Pulmonary artery endothelial cell (primary cell): ENCODE data around the gene RTN4R. TPM values are rescaled to one million over a fixed set of nuclear protein-coding genes. Genes with fewer than 3 reads are reported as not detected.
"Not testable (repeated sequence)": the region's sequence is repeated elsewhere in the genome, so short reads cannot be mapped to it uniquely, and the experiment has no call there.

ENCODE experiments used
- DNase-seq: peaks from one replicate; pipeline ENCODE4 v3.0.0-alpha.2; 2011; ENCODE audit warnings: low read depth, low spot score
- total RNA-seq: library from RNA; depleted of rRNA; stranded (reverse); fragments of >200 nt; gene quantifications from 2 replicates; pipeline ENCODE4 v1.2.3, GENCODE V29; 2014

RTN4R gene
- total RNA-seq, 1 donor from 2014 or later = 0.46 TPM

DNA sequence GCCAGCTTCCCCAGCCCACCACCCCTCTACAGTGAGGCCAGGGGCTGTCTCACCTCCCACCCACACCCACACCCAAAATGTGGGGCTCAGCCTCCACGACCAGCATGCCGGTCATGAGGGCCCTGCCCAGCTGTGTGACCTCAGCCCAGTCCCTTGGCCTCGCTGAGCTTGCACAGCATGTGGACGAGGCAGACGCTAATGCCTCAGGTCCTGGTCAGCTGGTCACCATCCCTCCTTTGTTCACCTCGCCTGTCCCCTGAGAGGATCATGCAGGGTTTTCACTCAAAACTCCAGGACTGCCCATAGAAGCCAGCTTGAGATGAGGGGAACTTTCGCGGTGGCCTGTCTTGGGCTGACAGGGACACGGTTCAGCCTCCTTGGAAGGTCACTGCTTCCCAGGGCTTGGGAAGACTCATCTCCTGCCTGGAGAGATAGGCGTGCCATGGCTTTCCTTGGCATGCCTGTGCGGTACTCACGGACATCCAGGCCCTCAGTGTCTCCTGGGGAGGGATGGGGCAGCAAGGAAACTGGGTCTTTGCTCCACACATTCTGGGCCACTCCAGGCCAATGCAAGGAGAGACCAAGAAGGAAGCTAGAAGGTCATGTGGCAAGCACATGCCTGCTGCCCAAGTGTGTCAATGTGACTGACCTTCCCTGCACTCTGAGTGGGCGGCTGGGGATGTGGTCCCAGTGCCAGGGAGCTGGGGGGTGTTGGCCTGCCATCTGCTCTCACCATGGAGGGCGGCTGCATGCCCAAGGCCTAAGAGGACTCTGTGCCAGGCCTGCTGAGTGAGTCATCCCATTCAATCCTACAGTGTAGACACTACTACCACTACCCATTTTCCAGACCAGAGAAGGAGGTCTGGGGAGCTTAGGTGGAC lies 3.2 kb upstream of the RTN4R start:
- DNase-seq = no peak

DNA sequence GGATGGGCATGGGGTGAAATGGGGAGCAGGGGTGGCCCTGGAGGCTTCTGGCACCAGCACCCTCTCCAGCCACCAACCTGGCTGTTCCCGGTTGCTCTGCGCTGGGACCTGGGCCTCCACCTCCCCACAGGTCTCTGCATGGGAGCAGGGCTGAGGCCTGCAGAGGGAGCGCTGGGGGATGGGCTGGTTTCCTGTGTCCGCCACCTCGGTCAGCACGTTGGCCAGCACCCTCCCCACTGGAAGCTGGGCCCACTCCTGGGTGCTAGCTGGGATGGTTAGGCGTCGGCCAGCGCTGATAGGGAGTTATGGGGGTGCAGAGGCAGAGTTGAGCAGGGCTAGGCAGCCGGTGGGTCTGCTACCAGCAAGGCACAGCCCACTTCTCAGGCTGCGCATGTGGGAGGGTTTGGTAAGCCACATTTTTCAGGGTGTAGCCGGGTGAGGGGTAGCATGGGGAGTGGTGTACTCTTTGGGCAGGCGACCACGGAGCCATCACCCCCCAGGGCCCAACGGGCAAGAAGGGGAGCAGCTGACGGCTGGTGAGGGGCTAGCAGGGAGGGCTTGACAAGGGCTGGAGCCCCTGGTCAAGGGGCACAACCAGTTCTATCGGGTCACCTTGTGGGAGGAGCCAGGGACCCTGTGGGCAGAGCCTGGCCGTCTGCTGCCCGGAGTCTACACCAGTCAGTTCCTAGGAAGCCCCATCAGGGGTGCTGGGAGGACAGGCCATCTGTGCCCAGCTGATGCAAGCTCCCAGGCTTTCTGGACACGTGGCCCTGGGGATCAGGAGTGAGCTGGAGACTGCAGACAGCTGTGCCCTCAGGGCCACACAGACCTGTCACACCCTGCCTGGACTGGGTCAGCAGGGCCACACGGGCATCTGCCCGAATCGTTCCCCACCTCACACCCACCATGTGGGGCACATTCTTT lies 2.3 kb upstream of the RTN4R start:
- not testable (repeated sequence) for DNase-seq

DNA sequence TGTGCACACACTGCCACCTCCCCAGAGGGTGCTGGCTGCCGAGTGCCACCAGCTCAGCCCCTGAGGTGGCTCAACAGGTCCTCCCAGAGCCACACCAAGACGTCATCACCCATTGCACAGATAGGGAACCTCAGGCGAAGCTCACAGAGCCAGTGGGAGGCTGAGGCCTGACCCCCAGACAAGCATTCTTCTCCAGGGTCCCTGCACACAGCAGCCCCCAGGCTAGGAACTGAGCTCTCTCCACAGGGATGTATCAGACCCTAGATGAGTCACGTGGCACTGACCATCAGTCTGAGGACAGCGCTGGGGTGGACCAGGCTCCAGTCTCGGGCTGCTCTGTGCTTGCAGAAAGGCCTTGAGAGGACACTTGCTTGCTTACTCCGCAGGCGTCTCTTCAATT lies 1.6 kb upstream of the RTN4R start:
- DNase-seq = not testable (repeated sequence)

DNA sequence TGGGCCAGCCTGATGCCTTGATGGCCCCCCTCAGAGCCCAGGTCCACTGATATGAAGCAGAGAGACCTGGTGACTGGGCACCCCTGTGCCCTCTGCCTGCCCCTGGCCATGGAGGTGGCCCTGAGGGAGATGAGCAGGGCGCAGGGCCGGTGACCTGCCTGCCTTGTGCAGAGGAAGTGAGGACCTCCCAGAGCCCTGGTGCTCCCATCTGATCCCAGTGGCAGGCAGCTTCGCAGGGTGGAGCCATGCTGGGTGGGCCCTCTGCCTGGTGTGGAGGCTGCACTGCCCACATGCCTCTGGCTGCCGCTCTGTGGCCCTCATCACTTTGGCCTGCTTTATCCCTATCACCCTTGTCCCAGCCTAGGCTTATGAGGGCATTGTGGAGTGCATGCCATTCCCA lies 1.1 kb upstream of the RTN4R start:
- not testable (repeated sequence) for DNase-seq

DNA sequence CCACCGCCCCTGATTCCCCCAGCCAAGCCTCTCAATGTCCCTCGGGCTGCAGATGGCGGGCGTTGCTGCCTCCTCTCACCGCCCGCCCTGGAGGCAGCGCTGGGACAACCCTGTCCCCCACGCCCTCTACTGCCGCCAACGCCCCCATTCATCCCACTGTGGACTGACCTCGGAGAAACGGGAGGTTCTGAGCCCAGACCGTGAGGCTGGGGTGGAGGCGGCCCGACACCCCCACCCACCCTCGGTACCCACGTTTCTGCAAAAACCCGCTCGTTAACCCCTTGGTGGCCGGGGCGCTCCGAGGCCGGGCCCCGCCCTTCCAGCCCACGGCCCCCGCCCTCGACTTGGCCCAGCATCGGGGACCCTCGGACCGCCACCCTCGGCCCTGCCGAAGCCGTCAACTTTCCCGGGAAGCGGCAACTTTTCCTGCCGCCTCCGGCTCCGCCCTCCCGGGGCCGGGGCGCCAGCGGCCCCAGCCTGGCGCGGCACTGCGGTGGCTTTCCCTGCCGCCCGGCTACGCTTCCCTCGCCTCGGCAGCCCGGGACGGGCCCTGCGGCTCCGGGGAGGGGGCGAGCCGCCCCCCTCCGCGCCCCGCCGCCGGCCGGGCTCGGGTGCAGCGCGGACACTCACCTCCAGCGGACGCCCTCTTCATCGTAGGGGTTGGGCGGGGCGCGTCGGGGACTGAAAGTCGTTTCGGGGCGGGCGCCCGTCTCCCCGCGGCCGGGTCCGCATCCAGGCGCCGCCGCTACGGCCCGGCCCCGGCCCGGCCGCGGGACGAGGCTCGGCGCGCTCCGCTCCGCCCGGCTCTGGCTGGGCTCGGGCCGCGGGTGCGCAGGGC lies 458 bp downstream of the RTN4R start:
- no peak for DNase-seq

DNA sequence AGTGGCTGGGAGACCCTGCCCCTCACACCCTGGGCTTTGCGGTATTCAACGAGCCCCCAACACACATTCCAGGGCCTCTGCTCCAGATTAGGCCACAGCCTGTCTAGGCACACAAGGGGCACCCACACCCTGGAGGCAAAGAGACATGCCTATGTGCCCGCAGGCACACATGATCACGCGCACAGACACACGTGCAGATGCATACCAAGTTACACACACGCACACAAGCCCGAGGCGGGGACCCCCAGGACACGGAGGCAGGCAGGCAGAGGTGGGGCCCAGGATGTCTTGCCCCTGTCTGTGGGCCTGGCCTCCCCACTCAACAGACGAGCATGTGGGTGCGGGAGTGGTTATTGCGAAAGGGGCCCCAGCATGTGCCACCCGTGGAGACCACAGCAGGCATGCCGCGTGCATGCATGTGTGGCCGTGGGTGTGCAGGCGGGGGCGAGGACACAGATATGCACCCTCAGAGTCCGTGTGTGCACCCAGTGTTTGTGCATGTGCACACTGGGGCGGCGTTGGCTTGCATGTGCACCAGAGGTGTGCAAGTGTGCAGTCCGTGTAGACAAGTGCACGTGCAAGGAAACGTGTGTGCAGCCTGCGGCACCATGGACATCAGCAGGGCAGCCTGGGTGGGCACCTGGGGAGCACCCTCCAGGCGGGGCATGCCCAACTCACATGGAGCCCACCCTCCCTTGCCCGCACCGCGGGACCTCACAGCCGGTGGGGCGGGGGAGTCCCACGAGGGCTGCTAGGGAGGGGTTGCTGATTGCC lies 1.3 kb downstream of the RTN4R start:
- DNase-seq = not testable (repeated sequence)

DNA sequence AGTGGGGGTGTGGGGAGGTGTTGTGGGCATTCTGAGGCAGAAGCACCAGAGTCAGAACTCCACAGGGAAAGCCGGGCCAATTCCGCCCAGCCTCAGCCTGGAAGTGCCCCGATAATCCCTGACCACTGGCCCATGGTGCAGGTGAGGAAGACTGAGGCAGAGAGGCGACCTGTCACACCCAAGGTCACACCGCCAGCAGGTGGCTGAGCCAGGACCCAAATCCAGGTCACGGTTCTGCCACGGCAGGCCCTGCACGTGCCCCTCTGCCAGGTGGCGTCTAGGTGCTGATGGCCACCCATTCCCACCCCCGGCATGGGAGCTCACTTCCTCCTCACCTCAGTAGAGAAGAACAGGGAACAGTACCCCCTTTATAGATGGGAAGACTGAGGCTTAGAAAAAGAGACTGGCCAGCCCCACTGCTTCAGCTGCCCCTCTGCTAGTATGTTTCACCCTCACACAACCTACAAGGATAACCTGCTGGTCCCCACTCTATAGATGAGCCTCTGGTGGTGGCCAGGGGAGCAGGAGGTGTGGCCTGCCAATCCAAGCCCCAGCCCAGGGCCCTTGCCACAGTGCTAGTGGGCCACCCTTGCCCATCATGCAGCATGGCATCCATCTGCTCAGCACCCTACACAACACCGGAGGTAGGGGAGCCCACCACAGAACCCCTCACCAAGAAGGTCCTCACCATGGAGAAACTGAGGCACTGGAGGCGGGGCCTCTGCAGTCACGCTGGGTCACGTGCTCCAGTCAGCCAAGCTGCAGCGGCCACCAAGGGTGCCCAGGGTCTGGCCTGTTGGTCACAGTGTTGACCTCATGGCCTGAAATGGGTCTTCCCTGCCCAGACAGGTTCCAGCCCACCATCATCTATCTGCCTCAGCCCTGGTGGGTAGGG lies 2.1 kb downstream of the RTN4R start:
- DNase-seq = not testable (repeated sequence)

DNA sequence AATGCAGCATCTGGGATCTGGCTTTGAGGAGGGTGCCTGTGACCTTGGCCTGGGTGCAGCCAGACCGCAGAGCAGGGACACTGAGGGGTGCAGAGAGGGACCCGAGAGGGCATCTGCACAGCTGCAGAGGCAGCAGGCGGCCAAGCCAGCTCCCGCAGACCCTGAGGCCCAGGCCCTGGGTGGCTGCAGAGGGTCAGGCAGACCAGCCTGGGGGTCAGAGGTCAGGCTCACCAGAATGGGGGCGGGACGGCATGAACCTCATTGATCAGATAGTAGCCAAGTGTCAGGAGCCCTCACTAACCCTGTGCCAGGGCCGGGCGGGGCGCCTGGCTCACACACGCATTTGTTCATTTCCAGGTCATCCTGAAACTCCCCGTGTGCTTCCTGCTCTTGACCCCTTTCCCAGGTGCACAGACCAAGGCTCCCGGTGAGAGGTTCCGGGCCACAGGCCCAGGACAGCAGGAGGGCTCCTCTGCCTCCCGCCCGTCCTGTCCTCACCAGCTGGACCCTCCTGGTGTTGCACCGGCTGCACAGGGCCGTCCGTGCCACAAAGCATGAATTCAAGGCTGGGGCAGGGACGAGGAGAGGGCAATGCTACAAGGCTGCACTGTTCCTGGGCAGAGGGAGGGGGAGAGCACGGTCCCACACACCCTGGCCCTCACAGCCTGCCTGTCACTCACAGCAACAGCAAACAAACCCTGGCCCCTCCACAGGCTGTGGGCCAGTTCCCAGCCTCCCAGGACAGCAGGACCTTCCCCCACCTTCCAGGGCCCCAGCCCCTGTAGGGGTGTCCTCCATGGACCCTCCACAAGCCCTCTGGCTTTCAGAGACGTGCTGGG lies 3.3 kb downstream of the RTN4R start:
- DNase-seq = no peak

DNA sequence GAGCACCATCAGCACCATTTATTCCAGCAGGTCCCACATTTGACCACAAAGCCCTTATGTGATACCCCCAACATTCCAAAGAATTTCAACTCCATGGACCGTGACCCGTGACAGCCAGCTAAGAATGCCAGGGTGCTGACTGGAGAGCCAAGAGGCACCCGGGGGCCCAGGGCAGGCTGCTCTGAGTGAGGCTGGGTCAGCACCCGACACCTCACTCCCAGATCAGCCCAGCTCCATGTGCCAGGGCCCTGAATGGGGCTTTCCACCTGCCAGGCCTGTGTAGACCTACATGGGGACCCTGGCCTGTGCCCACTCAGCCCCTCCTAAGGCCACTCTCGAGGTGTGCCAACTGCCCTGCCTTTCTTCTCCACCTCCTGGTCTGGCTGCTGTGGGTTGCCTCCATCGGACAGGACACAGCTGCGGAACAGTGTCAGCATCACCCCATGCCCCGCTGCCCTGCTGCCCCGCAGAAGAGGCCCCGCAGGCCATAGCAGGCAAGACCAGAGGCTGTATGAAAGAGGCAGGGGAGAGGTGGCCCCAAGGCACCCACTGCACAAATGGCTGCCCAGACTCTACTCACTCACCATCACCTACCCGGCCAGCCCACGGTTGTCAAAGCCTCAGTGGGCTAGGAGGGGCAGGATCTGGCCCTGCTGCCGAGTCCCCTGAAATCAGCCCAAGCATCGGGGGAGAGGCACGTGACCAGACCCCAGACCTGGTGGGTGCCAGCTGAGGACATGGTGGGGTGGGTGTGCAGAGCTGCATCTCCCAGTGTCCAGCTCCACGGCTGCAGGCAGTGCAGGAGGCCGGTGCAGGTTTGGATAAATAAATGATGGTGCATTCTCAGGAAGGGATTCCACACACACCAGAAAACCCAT lies 4.5 kb downstream of the RTN4R start:
- DNase-seq = not testable (repeated sequence)

DNA sequence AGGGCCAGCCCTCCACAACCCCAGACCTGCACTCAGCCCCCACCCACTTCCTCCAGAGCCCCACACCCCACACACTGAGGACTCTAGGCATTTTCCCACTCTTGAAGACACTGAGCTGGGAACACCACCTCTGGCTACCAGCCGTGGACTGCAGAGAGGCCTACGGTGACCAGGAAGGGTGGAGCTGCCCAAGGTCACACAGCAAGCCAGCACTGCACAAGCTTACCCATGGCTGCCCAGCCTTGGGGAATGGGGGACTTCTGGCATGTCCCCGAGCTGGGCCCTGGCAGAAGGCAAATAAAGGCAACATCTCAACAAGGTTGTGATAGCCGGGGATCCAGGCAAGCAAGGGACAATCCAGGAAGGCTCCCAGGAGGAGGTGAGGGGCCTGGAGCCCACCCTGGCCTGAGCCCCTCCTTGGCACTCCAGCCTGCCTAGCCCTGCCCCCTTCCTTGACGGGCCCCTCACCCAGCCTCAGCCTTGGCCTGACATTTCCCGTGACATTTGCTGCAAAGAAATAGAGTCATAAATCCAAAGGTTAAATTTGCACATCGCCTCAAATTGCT lies 5.5 kb downstream of the RTN4R start:
- no peak for DNase-seq

DNA sequence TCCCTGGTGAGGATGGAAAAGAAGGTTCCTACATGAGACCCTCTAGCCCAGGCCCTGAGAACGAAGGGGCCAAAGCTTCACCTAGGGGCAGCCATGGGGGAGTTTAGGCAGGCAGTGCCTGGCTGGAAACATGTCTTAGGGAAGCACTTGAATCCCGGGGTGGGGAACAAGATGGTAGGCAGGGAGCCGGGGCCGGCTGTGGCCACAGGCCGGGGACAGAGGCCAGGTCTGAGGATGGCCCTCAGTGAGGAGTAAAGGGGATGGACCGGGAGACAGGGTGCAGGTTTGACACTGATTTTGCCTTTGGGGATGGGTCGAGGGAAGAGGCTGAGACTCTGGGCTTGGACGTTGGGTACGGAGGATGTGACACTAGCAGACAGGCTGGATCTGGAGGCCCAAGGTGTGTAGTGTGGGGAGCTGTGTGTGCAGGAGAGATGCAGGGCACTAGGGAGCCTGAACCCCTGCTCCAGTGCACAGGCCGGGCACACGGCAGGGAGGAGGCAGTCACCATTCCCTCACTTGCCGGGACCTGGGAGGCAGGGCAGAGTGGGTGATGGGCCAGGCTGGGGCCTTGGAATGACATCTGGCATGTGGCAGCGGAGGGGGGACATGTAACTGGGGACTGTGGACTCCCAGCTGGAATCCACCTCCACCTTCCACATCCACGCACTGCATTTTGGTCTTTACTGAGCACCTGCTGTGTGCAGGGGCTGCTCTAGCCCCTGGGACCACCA lies 6.1 kb downstream of the RTN4R start:
- no peak for DNase-seq

DNA sequence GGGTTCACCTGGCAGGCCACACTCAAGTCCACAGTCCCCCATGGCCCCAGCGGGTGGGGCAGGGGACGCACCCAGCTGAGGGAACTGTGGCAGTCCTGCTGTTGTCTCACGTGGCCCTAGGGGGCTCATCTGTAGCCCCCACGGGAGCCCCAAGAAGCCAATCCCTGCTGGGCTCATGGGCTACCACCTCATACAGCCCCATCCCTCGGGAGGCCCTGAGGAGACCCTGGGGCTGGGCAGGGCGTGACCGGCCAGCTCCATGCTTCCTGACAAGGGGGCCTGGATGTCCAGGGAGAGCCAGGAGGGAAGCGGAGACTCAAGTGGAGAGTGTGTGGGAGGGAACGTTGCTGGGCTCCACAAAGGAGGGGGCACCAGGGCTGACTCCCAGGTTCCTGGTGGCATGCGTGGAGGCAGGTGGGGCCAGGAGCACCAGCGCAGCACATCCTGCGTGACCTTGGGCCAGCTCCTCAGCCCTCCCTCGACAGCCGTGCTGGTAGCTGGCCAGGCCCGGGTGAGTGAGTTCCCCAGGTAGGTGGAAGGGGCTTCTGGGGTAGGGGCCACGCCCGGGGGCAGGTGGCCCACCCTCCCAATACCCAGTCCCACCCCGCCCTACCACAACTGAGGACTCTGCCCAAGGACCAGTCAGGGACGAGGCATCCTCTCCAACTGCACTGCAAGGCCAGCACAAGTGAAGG lies 7.9 kb downstream of the RTN4R start:
- no peak for DNase-seq

DNA sequence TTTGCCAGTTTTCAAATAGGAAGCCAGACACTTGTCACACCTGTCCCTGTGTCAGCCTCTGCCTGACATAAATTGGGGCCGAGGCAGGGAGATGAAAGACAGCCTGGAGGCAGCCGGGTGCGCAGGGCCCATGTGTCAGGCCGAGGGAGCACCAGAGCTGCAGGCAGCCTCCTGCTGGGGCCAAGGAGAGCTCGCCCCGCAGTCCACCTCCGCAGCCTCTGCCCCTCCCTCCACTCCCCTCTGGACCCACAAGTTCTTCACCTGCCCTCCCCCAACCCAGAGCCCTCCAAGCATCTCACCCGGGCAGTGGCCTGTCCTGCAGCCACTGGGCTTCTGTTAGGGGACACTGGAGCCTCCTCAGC lies 8.8 kb downstream of the RTN4R start:
- DNase-seq = no peak

DNA sequence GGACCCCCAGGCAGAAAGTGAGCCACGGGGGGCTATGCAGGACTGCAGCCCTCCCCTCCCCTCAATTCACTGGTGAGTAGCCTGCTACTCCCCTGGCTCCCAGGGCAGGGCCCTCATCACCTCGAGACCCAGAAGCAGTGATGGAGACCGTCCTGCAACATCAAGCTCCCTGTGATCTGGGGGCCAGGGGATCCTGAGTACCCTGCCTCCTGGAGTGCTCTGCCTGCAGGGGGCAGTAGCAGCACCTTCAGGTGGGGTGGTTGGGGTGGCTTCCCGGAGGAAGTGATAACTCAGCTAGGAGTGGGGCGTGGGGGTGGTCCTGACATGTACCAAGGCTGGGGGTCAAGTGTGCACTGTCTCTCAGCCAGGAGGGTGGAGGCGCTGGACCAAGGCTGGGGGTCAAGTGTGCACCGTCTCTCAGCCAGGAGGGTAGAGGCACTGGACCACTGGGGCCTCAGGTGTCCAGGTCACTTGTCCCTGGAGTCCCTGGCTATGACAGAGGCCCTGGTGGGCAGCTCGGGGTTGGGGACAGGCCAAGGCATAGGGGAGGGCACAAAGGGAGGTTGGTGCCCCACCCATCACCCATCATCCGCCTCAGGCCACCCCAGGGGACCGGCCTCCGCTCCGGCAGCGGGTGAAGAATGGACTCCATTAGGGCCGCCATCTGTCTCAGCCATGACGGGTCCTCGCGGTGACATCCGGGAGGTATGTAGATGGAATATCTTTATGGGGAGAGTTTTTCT lies 9.4 kb downstream of the RTN4R start:
- DNase-seq = no peak

DNA sequence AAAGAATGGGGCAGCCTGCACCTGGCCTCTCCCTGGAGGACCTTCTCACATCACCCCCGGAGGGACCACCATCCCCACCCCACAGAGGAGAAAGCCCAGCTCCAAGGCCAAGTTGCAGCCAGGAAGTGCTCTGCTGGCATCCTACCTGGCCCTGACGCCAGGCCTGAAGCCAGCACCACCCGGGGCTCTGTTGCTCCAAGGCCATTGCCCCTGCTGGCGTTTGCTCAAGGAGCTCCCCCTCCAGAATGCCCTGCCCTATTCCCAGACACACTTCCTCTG lies 10.2 kb downstream of the RTN4R start:
- DNase-seq = no peak
